Measurements from ENCODE around the gene SIAE. TPM values are rescaled to one million over a fixed set of nuclear protein-coding genes. Genes with fewer than 3 reads are reported as not detected.

The SIAE gene
- total RNA-seq, 3 donors from 2014 or later, result 12.5 to 17.0 (median 14.9) TPM

DNA sequence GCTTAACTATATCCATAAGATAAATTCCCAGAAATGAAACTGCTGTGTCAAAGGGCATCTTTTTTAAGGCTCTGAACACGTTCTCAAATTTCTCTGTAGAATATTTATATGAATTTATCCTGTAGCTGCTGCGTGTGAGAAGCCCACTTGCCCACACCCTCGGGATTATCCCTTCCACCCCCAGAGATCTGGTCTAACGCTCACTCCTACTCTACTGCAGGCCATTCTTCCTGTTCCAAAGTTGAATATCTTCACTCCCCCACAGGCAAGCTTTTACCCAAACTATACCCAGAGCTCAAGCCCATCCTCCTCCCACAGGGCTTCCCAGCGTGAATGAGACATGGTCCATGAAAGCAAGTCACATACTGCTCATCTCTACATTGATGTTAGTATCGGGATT is 24.9 kb downstream of the SIAE start:
- no peaks in the 10 kb centered on the region for H3K4me1 ChIP-seq
- H3K27ac ChIP-seq, result no peak overlapping the region
- no peaks in the 10 kb centered on the region for H3K36me3 ChIP-seq
- H3K9me3 ChIP-seq, result no peaks in the 10 kb centered on the region
- no peak for DNase-seq (ENCODE audit: low spot score in 2 of 2)
- intact Hi-C loops (cut with DNase I; ENCODE audit: low total_unique reads), result no loop called here
- no peak for TF ChIP-seq POLR2A (IDR thresholded peaks at IDR 0.05)
- TF ChIP-seq, protein P1, sequence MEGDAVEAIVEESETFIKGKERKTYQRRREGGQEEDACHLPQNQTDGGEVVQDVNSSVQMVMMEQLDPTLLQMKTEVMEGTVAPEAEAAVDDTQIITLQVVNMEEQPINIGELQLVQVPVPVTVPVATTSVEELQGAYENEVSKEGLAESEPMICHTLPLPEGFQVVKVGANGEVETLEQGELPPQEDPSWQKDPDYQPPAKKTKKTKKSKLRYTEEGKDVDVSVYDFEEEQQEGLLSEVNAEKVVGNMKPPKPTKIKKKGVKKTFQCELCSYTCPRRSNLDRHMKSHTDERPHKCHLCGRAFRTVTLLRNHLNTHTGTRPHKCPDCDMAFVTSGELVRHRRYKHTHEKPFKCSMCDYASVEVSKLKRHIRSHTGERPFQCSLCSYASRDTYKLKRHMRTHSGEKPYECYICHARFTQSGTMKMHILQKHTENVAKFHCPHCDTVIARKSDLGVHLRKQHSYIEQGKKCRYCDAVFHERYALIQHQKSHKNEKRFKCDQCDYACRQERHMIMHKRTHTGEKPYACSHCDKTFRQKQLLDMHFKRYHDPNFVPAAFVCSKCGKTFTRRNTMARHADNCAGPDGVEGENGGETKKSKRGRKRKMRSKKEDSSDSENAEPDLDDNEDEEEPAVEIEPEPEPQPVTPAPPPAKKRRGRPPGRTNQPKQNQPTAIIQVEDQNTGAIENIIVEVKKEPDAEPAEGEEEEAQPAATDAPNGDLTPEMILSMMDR (IDR thresholded peaks at IDR 0.05), result no peak
- TF ChIP-seq POLR2AphosphoS5 (IDR thresholded peaks at IDR 0.05), result no peak
- no peak overlapping the region for H3K4me3 ChIP-seq
- no peaks in the 10 kb centered on the region for H3K27me3 ChIP-seq

DNA sequence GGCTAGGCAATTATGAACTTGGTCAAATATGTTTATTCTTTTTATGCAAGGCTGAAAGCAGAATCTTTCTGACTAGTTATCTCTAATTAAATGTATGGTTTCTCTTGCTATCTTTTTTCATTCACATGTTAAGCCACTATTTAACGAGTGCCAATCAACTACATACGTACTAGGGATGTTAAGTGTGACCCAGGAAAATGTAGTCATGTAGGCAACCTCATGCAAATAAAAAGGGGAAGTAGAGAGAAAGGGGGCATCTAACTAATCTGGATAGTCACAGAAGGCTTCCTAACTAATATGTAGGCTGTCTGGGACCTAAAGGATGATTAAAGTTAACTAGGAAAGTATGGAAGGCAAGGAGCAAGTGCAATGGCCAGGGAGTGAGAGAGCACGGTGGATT is 27.4 kb downstream of the SIAE start:
- Histone ChIP-seq H3K4me3 (no peak overlapping the region), H3K27me3 (no peaks in the 10 kb centered on the region), H3K36me3 (no peaks in the 10 kb centered on the region), H3K4me1 (no peaks in the 10 kb centered on the region), H3K9me3 (no peaks in the 10 kb centered on the region), H3K27ac (no peak overlapping the region)
- intact Hi-C loops (cut with DNase I; ENCODE audit: low total_unique reads), result no loop called here
- DNase-seq (ENCODE audit: low spot score in 2 of 2), result no peak
- TF ChIP-seq POLR2AphosphoS5 (IDR thresholded peaks at IDR 0.05) (no peak), POLR2A (IDR thresholded peaks at IDR 0.05) (no peak)
- TF ChIP-seq, protein P1 (IDR thresholded peaks at IDR 0.05), result no peak

DNA sequence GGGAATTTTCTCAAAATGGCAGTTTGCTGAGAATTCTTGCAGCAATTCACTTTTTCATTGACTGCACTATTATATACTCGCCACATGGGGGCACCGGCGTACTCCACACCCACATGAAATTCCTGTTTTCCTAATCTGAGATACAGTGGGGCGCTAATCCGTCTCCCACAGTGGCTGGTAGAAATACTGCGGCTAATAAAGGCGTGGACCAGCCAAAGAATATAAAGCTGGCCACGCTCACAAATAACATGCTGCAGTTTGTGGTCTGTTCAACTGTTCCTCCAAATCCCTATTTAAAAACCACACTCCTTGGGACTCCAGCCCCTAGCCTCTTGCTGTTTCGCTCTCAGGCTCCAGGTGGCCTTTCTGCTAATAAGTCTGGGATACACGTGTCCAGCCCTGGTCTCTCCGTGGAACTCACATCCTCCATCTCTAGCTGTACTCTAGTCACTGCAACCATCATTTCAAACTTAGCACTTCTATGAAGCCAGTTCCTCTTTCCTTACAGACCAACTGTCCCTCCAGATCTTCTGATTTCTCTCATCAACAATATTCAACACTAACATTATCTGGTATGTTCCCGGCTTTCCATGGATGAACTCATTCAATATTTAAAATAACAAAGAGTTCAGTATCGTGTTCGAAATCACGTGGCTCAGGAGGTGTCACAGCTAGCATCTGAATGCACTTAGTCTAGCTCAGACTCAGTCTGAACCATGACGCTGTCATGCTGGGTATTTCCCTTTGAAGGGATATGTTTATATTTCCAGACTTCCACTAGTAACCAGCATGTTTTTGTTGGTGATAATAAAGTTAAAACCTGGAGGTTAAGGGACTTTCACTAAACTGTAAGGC is 28.9 kb downstream of the SIAE start:
- Histone ChIP-seq H3K27ac (no peak overlapping the region), H3K4me1 (no peaks in the 10 kb centered on the region), H3K36me3 (no peaks in the 10 kb centered on the region), H3K27me3 (no peaks in the 10 kb centered on the region), H3K9me3 (no peaks in the 10 kb centered on the region), H3K4me3 (peak overlapping the region in 2 of 3 donors; percentile 30 to 51)
- DNase-seq (ENCODE audit: low spot score in 2 of 2), result peak in 1 of 2 donors; percentile 25
- TF ChIP-seq POLR2A (IDR thresholded peaks at IDR 0.05) (no peak), POLR2AphosphoS5 (IDR thresholded peaks at IDR 0.05) (no peak)
- TF ChIP-seq, protein P1 (IDR thresholded peaks at IDR 0.05), result peak; percentile 58 to 84 (median 83)
- intact Hi-C loops (cut with DNase I; ENCODE audit: low total_unique reads), result no loop called here

DNA sequence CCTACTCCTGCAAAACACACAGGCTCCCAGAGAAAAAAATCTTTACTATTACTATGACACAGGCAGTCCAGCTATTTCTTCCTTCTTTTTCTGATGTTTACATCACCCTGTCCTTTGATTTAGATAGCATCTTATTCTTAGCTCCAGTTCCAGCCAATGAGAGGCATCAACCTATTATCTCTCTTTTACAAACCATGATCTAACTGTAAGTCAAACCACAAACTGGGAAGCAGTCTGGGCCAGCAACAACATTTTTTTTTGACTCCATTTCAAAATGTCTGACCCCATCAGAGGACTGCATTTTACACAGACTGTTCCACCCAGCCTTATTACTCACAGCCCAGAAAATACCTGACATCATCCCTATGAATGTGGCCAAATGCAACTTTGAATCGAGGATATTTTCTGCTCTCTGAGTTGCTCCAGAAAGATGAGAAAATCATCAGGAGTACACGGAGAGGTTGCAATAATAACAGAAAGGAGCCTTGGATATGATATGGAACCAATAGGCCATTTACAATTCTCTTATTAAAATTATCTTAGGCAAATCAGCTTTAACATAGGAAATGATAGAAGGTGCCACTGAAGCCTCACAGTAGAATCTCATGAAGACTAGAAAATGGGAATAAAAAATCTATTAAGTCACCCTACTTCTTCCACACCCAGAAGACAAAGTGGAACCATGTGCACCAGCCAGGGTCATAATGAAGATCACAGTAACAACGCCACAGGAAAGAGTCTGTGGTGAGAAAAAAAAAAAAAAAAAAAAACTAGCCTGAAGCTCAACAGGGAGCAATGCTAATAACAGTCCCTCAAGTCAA is 29.7 kb downstream of the SIAE start:
- Histone ChIP-seq H3K27ac (no peak overlapping the region), H3K4me3 (no peak overlapping the region), H3K27me3 (no peaks in the 10 kb centered on the region), H3K36me3 (no peaks in the 10 kb centered on the region), H3K9me3 (no peaks in the 10 kb centered on the region), H3K4me1 (no peaks in the 10 kb centered on the region)
- DNase-seq (ENCODE audit: low spot score in 2 of 2), result no peak
- no peak for TF ChIP-seq POLR2A (IDR thresholded peaks at IDR 0.05)
- no peak for TF ChIP-seq POLR2AphosphoS5 (IDR thresholded peaks at IDR 0.05)
- TF ChIP-seq, protein P1 (IDR thresholded peaks at IDR 0.05), result no peak
- intact Hi-C loops (cut with DNase I; ENCODE audit: low total_unique reads), result no loop called here
